ENCODE data around the gene UGT1A7.

GRCh38 chr2:233650981-233651380, 30.7 kb upstream of the UGT1A7 start:
- no peak for TF ChIP-seq CTCF (IDR thresholded peaks at IDR 0.05)
- no peak for TF ChIP-seq POLR2A (IDR thresholded peaks at IDR 0.05)

All from testis (tissue), 2 donors.